Fibroblast of upper back skin (primary cell): ENCODE measurements around the gene SKI.
"Not testable (repeated sequence)": the region's sequence is repeated elsewhere in the genome, so short reads cannot be mapped to it uniquely, and the experiment has no call there.

ENCODE experiments used
- DNase-seq: peaks from one replicate; pipeline ENCODE4 v3.0.0-alpha.2; 2013

Gene SKI

DNA sequence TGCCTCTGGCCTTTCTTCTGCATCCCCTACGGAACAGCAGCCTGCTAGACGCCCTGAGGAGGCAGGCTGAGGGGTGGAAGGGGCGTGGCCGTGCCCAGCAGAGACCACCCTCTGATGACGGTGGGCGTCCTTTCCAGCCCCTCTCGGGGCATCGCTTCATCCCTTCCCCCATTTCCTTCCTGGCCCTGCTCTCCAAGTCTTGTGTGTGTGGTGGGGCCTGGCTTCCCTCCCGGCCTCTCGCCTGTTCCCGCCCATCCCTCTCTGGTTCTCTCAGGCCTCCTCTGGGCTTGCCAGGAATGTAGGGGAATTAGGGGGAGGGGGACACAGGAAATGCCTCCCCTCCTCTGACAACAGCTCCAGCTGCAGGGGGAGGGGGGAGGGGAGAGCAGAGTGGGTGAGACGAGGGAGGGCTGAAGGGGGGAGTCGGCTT, 51.1 kb downstream of the SKI start:
- DNase-seq: peak; percentile 100

DNA sequence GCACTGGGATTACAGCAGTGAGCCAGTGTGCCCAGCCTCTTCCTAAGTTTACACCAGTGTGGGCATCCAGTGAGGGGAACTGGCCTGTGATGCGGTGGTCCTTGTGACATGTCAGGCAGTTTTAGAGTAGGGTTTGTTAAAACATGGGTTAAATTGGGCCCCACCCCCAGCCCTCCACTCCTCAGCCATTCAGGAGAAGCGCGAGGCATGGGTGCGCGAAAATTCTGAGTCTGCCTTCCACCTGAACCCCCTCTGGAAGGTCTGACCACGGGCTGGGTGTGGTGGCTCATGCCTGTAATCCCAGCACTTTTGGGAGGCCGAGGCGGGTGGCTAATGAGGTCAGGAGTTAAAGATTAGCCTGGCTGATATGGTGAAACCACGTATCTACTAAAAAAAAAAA, 51.7 kb downstream of the SKI start:
- DNase-seq: no peak

DNA sequence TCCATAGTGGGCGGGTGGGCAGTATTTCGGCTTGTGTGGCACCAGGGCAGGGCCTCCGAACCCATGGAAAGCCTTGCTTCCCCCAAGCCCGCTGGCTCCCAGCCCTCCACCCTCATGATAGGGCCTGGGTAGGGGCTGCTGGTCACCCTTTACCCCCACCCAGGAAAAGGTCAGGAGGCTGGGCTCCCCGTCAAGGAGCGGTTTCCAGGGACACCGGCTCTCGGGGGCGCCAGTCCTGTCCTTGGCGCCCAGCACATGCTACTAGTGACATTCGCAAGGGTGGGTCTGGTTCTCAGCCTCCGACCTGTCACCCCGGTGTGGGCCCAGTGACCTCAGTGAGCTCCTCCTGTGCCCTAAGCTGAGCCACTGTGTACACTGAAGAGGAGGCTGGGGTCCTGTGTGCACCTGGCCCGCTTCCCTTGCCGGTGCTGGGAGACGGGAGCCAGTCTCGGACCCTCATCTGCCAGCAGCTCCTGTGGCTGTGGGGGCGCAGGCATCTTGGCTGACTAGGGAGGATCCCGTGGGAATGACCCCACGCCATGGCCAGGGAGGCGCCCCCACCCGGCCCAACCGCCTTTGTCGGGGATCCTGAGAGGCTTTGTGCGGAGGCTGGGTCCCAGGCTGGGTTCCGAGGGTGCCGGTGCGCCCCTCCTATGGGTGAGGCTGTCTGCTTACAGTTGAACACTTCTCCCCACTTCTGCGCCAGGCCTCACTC, 54.6 kb downstream of the SKI start:
- DNase-seq: no peak

DNA sequence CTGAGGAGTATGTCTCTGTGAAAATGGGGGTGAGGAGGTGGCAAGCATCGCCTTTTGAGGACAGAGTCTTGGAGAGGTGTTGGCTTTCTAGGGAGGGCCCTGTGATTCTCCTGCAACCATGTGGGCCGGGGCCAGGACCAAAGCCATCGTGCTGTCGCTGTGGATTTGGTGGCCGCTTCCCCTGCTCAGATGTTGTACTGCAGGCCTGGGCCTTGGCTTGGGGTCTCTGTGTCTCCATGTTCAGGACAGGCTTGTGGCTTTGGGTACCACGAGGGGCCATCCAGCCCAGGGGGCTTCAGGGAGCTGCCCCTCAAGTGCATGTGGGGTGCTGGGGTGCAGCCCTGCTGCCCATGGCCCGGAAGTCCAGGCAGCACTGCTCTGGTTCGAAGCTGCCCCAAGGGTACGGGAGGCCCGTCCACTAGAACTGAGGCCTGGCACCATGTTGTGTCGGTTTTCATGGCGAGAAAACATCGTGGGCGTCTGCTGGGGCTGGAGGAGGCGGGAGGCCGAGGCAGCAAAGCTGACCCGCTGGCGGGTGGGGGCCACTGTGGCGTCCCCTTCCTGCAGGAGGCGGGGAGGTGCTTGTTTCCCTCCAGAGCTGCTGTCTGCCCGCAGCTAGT, 55.4 kb downstream of the SKI start:
- no peak for DNase-seq

GRCh38 chr1:2283991-2284895, 56.1 kb downstream of the SKI start:
- DNase-seq: no peak

- no peak for DNase-seq
These were observed 56.8 kb downstream of the SKI start for GRCh38 chr1:2284932-2285331.

DNA sequence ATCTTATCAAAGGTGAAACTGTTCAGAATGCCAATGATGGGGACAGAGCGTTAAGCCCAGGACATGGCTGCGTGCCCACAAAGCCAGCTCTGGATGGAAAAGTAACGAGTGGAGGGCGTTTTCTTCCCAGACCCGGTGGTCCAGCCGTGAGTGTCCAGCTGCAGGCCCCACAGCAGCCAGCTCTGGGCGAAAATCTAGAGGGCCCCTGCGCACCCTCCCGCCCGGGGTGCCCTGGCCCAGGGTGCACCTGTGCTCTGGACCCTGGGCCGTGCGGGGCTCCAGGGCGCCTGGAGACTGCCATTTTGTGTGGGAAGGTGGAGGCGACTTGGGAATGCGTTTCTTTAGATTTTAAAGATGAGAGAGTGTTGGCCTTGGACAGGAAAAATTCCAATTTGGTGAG, 58.8 kb downstream of the SKI start:
- DNase-seq: no peak

DNA sequence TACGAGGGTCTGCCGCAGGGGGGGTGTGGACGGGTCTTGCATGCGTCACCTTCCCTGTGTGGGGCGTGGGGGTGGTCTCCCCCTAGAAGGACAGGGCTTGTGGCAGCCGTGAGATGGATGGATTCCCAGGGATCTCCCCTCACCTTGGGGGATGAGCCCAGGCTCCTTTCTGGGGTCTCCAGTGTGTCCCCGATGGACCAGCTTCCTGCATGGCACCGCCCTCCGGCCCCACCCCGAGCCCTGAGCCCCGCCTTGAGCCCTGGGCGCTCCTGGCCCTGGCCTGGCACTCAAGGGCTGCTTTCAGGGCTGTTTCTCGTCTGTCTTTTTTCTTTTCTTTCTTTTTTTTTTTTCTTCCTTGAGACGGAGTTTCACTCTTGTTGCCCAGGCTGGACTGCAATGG, 59.5 kb downstream of the SKI start:
- no peak for DNase-seq

- DNase-seq: no peak
These were observed 60.2 kb downstream of the SKI start for GRCh38 chr1:2288311-2288710.

GRCh38 chr1:2288816-2289536, 60.9 kb downstream of the SKI start:
- no peak for DNase-seq

DNA sequence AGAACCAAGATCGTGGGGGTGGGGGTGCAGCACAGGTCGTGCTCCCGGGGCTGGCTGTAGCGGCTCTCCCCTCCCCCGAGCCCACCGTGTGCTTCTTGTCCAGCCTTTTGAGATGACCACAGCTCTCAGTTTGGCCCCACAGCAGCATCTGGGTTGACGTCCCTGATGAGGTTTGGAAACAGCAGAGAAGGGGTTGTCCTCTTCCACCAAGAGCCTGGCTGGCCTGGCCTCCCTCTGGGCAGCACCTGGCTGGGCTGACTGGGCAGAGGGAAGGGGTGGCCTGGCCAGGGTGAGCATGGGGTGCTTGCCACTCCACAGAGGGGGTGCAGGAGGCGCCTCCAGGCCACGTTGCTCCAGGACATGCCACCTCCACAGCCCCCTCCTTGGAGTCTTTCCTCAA, 61.5 kb downstream of the SKI start:
- DNase-seq: peak; percentile 30

DNA sequence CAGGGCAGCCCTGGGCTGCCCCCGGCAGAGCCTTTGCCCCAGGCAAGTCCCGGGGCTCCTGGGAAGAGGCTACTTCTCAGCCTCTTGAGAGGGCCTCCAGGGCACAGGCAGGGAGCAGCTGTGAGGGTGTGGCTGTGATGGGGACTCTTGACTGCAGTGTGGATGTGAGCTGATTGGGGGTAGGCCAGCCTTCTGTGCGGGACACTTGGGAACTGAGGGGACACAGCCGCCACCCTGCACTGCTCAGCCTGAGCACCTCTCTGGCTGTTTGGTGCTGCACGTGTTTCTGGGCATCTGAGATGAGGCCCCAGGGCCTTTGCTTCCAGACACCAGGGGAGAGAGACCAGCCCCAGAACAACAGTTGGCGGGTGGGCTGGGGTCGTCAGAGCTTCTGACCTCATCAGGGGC, 62.1 kb downstream of the SKI start:
- no peak for DNase-seq

DNA sequence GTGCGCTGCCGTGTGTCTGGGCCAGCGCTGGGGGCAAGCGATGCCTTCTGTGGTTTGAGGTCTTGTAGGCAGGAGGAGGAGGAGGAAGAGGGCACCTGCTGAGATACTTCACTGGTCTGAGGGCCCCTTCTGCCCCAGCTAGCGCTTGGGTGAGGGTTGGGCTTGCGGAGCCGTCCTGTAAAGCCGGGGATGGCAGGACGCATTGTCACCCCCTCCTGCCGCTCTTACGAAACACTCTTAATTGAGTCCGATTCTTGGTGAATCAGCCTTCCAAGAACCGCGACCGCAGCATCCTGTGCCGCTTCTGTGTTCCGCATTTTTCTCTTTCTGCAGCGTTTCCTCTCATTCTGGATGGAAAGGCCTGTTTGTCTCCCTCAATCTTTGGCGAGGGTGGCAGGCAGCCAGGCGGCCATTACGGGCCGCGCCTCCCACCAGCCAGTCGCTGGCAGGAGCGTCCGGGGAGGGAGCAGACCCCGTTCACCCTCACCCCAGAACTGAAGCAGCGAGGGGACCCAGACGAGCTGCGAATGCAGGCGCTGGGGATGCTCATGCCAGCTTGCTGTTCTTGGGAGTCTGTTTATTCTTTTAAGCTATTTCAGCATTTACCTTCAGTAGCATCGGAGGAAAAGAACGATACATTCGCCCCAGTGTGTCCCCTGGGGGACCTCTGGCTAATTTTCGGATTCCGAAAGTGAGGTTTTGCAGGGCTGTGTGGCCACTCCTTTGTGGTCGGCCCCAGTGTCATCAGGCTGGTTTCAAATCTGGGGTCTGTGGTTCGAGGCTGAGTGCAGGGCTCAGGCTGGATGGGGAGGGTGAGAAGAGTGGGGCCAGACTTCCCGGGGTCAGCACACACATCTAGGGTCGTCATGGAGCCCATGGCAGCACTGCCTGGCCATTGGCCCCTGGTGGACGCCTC, 62.7 kb downstream of the SKI start:
- peak; percentile 98 for DNase-seq

GRCh38 chr1:2291577-2291976, 63.5 kb downstream of the SKI start:
- DNase-seq: no peak

DNA sequence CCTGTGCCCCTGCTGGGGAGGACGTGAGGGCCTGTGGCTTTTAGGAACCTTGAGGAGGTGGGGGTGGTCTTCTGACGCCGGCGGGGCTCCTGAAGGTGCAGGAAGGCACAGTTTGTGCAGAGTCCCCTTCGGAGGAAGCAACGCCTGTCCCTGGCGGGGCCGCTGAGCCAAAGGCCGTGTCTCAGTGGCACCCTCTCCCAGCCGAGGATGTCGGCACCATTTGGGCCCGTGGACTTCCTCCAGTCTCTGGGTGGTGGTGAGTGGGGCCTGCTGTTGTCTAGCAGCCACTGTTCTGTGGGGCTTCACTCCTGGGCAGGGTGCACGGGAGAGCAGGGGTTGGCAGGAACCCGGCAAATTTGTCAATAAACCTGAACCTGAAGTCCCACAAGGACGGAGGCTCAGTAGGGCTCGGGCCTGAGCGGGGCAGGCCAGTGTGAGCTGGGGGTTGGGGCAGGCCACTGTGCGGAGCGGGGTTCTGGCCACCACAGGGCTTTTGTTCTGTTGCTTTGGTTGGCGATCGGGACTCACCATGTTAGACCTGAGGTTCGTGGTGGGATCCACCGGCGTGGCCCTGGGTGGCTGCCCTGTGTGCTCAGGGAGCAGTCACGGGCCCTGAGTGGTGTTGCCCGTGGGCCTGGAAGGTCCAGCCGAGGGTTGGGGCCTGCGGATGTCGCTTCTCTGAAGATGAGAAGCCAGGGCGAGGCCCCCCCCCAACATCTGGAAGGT, 64.8 kb downstream of the SKI start:
- DNase-seq: no peak

DNA sequence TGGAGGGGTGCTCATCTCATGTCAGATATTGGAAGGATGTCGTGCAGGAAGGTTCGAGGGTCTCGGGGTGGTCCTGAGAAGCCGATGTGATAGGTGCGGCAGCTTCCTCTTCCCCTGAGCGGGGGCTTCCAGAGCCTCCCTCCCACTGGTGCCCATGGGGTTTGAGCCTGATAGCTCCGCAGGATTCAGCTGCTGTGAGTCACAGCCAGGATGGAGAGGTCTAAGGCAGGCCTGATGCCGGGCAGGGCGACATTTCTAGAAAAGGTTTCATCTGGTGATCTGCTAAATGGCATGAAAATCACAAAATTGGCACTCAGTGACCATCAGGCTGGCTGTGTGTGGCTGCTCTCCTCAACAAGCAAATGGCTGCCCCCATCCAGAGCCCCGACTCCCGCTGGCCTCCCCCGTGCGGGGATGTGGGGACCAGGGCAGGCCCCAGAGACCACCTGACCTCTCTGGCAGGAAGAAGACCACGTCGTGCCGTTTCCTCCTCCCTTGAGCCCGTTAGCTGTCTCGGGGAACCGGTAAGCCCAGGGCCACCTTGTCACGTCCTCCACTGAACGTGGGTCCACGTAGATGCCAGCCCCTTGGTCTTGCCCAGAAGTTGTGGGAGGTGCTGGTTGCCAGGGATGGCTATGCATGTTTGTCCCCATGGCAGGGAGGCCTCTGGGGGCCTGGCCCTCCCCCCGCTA, 66.1 kb downstream of the SKI start:
- DNase-seq: peak; percentile 37

DNA sequence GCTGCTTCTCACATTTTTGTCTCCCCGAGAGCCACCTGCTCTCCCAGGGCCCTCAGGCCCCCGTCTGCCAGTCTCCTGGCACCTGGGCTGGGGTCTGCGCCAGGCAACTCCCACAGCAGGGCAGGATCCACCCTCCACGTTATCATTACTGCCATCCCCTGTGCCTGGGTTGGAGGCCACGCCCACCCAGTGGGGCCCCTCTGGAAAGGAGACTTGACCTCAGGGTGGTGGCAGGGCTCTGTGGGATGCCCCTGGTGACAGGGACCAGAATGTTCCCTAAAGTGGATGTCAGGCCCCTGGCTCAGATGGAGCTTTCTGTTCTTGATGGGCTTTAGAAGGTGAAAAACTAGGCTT, 66.6 kb downstream of the SKI start:
- no peak for DNase-seq

- DNase-seq: no peak
These were observed 67.4 kb downstream of the SKI start for GRCh38 chr1:2295526-2295925.

GRCh38 chr1:2296211-2296610, 68.1 kb downstream of the SKI start:
- DNase-seq: not testable (repeated sequence)

DNA sequence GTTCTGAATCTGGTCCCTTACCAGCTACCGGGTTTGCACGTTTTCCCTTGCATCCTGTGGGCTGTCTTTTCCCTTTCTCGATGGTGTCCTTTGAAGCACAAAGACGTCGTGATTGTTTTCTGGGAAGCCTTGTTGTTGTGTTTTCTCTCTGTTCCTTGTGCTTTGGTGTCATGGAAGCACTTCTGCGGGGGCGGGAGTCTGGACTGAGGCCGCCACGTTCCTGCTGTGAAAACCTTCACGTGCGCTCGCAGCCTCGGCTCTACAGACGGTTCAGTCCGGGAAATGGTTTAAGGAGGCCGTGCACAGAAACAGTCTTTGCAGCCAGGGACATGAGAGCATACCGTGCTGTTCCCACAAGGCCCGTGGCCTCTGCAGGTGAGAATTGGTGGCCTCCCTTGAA, 68.5 kb downstream of the SKI start:
- DNase-seq: no peak
